GM18907 (cell line): ENCODE data around the gene KLHL17.
"Not testable (repeated sequence)": the region's sequence is repeated elsewhere in the genome, so short reads cannot be mapped to it uniquely, and the experiment has no call there.

Experiments
- ATAC-seq: cut with Tn5 transposase; IDR thresholded peaks from one replicate; pipeline ENCODE4 v1.9.1; 2021; ENCODE audit warnings: mild to moderate bottlenecking, moderate library complexity; ENCODE audit not compliant: unreplicated experiment

Gene KLHL17

DNA sequence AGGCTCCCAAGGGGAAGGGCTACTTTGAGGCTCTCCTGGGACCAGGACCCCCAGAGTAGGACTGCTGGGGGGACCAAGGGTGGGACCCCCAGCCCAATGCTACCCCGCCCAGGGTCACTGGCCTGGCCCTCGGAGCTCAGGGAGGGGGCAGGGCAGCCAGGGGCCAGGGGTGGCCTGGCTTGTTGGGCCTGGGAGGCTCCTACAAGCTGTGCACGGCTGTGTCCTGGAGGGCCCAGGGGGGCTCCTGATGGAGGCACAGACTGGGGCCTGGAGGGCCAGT lies 37.3 kb downstream of the KLHL17 start:
- no peak for ATAC-seq

- no peak for ATAC-seq
Observed at GRCh38 chr1:997993-998744, 37.8 kb downstream of the KLHL17 start.

GRCh38 chr1:998745-998994 lies 38.3 kb downstream of the KLHL17 start:
- ATAC-seq = no peak

DNA sequence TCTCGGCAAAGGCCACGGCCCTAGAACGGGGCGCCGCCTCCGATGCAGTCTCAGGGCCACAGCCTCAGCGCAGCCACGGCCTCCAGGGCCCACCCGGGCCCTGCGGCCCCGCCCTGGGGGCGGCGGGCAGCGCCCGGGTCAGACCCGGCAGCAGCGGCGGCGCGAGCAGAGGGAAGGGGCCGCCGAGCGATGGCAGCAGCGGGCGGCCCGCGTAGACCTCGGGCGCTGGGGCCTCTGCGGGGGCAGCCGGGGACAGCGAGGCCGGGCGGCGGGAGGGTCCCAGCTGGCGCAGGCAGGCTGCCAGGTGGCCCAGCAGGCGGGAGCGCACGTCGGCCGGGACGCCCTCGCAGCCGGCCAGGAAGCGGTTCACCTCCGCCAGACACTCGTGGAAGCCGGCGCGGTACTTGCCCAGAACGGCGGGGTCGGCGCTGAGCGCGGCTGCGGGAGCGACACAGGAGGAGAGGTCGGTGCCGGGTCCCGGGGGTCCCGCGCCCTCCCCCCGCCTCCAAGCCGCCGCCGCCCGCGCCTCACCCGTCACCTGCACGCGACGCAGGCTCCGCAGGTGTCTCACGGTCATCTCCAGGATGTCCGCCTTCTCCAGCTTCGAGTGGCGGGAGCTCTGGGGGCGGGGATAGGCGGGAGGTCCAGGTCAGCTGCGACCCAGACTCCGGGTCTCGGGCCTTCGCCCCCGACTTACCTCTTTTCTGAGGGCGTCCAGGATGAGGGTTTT lies 38.8 kb downstream of the KLHL17 start:
- ATAC-seq = no peak

- ATAC-seq = no peak
Observed at GRCh38 chr1:999725-1000356, 39.5 kb downstream of the KLHL17 start, which contains the start of gene HES4. Gene HES4, minus strand, starts transcription at chr1:1000097. Its CDS starts 124 bp downstream, at chr1:999973.

DNA sequence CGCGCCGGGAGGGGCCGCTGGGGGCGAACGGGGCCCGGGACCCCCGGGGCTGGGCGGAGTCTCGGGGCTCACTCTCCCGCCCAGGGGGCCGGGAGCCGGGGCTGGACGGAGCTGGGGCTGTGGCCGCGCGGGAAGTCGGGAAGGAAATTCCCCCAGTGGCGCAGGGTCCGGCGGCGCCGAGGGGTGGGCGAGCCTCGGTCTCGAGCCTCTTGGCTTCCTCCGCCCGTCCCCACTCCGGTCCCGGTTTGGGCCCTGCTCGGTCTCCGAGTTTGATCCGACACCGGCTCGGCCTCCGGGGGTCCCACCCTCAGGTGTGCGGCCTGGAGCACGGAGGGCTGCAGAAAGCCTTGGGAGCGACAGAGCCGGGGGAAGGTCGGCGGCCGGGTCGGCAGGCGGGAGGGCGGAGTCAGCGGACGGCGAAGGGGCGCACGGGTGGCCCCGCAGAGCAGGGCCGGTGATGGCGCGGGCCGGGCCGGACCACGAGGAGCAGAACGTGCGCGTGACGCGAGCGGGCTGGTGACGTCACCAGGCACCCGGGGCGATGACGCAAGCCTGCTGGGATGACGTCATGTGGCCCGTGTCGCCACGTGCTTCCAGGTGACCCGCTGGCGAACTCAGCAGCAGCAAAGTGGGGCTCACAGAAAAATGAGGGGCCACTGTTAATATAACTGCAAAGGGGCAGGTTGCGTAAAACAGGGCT lies 40.1 kb downstream of the KLHL17 start:
- no peak for ATAC-seq

DNA sequence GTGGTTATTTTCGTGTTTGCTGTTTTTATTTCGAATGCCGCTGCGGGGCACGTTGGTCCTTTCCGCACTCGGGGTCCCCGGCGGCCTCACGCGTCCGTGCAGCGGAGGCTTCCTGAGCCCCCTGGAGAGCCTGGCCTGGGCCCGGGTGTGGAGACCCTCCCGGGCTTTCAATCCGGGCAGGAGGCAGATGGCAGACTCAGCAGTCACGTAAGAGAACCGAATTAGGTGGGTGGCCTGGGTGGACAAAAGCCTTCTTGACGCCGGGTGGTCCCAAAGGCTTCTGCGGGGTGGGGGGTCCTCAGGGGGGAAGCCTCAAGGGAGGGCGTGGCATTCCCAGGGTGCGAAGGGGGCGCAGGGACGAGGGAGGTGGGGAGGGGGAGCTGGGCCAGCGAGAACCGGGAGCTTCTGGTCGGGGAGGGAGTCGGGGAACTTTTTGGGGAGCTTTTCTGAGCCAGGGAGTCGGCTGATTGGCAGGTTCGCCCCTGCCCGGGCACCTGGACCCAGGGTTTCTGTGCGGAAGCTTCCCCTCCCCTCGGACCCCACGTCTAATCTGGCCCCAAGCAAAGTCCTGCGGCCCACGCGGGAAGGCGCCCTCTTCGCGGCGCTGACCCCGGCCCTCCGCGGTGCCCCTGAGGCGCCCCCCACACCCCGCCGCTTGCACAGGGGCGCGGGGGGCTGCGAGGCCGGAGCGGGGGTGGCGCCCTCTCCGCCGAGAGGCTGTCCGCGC lies 40.8 kb downstream of the KLHL17 start:
- ATAC-seq = no peak

DNA sequence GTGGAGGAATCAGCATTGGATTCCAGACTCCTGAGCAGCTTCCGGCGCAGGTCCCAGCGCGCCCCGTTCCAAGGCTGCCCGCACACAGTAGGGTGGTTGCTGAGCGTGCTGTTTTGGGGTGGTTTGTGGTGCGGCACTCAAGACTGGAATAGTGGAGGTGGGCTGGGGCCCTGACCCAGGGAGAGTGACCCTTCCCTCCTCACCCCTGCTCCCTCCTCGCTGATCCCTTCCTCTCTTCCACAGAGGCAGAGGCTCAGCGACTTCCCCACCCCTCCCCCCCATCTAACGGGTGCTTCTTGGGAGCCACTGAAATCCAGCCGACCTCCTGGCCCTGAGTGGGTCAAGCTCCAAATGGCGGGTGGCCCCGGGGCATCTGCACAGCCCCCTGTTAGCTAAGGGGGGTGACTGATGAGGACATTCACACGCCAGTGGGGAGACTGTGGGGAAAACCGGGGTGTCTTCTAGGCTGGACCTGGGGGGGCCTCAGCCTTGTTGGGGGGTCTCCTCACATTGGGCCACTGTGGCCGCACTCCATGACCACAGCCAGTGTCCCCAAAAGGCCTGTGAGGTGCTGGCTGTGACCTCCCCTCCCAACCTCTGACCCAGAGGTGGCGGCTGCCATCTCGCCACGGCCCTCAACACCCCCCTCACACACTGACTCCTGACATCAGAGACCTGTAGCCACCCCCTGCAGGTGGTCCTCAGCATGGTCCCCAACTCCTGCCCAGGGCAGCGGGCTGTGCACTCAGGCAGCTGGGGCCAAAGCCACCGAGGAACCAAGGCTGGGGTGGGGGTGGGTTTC lies 43.4 kb downstream of the KLHL17 start:
- ATAC-seq = no peak

- ATAC-seq = no peak
Observed at GRCh38 chr1:1004420-1004779, 44.0 kb downstream of the KLHL17 start.

- ATAC-seq = no peak
Observed at GRCh38 chr1:1004780-1005697, 44.7 kb downstream of the KLHL17 start.

- no peak for ATAC-seq
Observed at GRCh38 chr1:1005774-1006304, 45.5 kb downstream of the KLHL17 start.

DNA sequence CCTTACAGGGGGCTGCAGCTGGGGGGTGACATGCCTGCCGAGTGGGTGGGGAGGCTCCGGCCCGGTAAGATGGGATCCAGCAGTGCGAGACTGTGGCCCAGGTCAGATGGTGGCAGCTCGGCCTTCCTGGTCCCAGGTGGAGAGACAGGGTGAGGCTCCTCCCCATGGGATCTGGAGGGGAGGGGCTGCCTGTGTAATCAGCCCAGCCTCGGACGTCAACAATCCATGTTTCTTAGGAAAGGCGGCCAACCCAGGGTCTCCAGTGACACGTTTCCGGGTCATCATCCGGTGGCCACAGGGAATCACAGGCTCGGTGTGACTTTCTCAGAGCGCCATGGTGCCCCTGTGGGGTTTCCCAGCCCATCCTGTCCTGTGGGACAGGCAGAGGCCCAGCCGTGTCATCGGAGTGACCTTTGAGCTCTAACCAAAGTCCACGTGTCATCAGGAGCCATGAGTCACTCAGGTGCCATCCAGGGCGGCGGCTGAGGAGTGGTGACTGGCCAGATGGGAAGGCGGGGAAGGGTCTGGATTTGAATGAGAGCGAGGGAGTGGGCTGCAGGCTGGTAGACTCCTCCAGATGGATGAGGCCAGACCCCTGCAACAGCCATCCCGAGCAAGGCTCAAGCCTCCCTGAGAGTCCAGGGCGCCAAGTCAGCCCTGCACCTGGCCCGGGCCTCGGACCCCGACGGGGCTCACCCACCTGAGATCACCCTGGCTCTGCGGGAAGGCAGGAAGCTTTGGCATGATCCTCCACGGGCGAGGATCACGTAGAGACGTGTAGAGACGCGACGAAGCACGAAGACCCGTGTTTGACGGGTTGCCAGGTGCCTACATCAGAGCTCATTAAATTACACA lies 46.1 kb downstream of the KLHL17 start:
- no peak for ATAC-seq

DNA sequence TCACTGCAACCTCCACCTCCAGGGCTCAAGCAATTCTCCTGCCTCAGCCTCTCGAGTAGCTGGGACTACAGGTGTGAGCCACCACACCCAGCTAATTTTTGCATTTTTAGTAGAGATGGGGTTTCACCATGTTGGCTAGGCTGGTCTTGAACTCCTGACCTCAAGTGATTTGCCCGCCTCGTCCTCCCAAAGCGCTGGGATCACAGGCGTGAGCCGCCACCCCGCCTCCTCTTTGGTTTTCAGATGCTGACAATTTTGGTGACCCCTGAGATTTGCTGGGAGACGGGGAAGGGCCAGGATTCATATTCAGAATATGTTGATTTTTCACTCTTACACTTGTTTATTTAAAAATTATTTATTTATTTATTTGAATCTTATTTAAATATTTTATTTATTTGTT lies 49.7 kb downstream of the KLHL17 start:
- not testable (repeated sequence) for ATAC-seq

DNA sequence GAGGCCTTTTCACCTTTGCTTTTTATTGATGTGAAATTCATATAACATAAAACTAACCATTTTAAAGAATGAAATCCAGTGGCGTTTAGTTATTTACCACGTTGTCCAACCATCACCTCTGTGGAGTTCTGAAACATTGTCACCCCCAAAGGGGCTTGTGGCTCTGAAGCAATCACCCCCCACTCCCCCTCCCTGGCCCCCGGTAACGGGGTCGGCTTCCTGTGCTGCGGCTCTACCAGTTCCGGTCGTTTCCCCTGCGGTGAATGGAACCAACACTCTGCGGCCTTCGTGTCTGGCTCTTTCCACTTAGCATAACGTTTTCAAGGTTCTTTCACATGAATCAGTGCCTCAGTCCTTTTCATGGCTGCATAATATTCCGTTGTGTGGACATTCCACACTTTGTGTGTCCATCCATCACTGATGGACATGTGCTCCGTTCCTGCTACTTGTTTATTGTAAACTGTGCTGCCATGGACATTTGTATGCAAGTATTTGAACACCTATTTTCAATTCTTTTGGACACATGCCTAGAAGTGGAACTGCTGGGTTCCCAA lies 51.1 kb downstream of the KLHL17 start:
- ATAC-seq = no peak

DNA sequence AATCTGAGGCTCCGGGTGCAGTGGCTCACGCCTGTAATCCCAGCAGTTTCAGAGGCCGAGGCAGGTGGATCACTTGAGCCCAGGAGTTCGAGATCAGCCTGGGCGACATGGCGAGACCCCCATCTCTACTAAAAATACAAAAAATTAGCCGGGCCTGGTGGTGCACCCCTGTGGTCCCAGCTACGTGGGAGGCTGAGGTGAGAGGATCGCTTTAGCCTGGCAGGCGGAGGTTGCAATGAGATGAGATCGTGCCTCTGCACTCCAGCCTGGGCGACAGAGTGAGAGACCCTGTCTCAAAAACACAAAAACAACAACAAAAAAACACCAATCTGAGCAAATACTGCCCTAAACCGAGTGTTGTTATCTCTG lies 52.3 kb downstream of the KLHL17 start:
- ATAC-seq = not testable (repeated sequence)

DNA sequence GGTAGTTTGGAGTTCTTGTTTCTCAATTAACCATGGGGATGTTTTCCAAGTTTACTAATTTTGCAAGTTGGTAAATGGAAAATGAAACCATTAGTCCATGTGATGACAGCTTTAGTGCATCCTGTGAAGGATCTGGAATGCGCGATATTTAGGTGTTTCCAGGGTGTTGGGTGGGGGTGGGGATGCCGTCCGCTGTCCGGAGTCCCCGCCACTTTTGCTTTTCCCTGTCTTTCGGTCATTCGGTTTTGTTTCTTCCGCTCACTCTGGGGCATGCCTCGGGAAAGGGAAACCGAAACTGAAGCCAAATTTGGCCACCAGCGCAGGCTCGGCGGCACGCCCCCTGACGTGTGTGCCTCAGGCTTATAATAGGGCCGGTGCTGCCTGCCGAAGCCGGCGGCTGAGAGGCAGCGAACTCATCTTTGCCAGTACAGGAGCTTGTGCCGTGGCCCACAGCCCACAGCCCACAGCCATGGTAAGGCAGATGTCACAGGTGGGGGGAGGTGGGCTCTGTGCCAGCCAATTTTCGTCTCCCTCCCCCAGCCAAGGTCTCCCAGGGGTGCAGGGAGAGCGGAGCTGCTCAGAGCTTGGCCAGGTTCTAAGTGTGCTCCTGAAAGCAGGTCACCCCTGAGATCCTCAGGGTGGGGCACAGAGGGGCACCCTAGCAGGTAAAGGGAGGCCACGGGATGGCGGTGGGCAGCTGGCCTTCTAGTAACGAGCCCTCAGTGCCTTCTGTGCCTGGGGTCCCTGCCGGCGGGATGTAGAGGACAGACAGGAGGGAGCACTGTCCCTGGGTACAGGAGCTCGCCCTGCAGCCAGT lies 52.9 kb downstream of the KLHL17 start, which contains the start of gene ISG15:
Gene ISG15, plus strand, starts transcription at position 393 of the 817 bp plus-strand sequence. Its CDS starts 77 bp downstream, at position 470.
- peak; percentile 79 for ATAC-seq
